Stimulated activated CD8-positive, alpha-beta memory T cell treated with anti-CD3 and anti-CD28 coated beads, Interleukin-4, amount 100 ng/mL, for 4 hours (primary cell): ENCODE data around the gene FGR.

Experiments
- DNase-seq, 2 donors: peaks; one replicate each; pipeline ENCODE4 v3.0.0-alpha.2; 2020; ENCODE audit warnings: low read depth in 2 of 2, low spot score in 1 of 2

The FGR gene

GRCh38 chr1:27617420-27617819 lies 17.6 kb downstream of the FGR start:
- DNase-seq = no peak

- DNase-seq = no peak
Measured at GRCh38 chr1:27616441-27616840, 18.5 kb downstream of the FGR start.

GRCh38 chr1:27615346-27616192 lies 19.4 kb downstream of the FGR start:
- DNase-seq = no peak

- DNase-seq = no peak
Measured at GRCh38 chr1:27614625-27615344, 20.2 kb downstream of the FGR start.

- DNase-seq = no peak
Measured at GRCh38 chr1:27614043-27614624, 20.9 kb downstream of the FGR start.

GRCh38 chr1:27612718-27613117 lies 22.3 kb downstream of the FGR start:
- no peak for DNase-seq

- DNase-seq = no peak
Measured at GRCh38 chr1:27611450-27611849, 23.5 kb downstream of the FGR start.

- DNase-seq = no peak
Measured at GRCh38 chr1:27609618-27610240, 25.3 kb downstream of the FGR start.

- no peak for DNase-seq
Measured at GRCh38 chr1:27609210-27609555, 25.8 kb downstream of the FGR start.

- DNase-seq = no peak
Measured at GRCh38 chr1:27607239-27607804, 27.7 kb downstream of the FGR start.

- no peak for DNase-seq
Measured at GRCh38 chr1:27606708-27607238, 28.2 kb downstream of the FGR start.

- no peak for DNase-seq
Measured at GRCh38 chr1:27605796-27606707, 28.9 kb downstream of the FGR start.

GRCh38 chr1:27605300-27605766 lies 29.7 kb downstream of the FGR start:
- no peak for DNase-seq

- DNase-seq = no peak
Measured at GRCh38 chr1:27604579-27605299, 30.2 kb downstream of the FGR start.

- peak; percentile 67 to 81 for DNase-seq
Measured at GRCh38 chr1:27603681-27604578, 31.1 kb downstream of the FGR start, which contains the start of gene AHDC1. Gene AHDC1, minus strand, starts transcription at chr1:27604144. Its CDS starts 52,029 bp downstream, at chr1:27552115.

- DNase-seq = no peak
Measured at GRCh38 chr1:27603309-27603680, 31.7 kb downstream of the FGR start.

- DNase-seq = no peak
Measured at GRCh38 chr1:27602462-27603308, 32.3 kb downstream of the FGR start.
